ENCODE measurements around the gene SLITRK2.

The SLITRK2 gene

GRCh38 chrX:145861818-145862217 lies 44.2 kb downstream of the SLITRK2 start:
- no peak for DNase-seq

- no peak for DNase-seq
Measured at GRCh38 chrX:145865082-145865481, 47.5 kb downstream of the SLITRK2 start.

All from retina (tissue), 1 donor.